ENCODE results near the gene TLE5. TPM values are rescaled to one million over a fixed set of nuclear protein-coding genes. Genes with fewer than 3 reads are reported as not detected.

TLE5 gene
- total and polyA plus RNA-seq, 10 of the 15 experiments (the other 5 are each of a cell fraction or from before 2014, with no cell fraction given) = 2.5 to 373 (median 154) TPM

DNA sequence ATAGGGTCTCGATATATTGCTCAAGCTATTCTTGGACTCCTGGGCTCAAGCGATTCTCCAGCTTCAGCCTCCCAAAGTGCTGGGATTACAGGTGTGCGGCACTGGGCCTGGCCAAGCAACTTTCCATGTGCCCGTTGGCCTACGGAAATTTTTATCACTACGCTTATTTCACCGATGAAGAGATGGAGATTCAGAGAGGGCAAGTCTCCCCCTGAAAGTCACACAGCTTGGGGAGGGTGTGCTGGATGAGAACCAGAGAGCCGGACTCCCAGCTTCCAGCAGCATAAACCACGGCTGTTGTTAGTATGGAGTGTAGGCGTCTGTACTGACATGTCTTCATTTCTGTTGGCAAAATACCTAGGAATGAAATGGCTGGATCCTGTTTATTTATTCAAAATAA, 20.0 kb upstream of the TLE5 start (continued):
- TF ChIP-seq, protein P1, sequence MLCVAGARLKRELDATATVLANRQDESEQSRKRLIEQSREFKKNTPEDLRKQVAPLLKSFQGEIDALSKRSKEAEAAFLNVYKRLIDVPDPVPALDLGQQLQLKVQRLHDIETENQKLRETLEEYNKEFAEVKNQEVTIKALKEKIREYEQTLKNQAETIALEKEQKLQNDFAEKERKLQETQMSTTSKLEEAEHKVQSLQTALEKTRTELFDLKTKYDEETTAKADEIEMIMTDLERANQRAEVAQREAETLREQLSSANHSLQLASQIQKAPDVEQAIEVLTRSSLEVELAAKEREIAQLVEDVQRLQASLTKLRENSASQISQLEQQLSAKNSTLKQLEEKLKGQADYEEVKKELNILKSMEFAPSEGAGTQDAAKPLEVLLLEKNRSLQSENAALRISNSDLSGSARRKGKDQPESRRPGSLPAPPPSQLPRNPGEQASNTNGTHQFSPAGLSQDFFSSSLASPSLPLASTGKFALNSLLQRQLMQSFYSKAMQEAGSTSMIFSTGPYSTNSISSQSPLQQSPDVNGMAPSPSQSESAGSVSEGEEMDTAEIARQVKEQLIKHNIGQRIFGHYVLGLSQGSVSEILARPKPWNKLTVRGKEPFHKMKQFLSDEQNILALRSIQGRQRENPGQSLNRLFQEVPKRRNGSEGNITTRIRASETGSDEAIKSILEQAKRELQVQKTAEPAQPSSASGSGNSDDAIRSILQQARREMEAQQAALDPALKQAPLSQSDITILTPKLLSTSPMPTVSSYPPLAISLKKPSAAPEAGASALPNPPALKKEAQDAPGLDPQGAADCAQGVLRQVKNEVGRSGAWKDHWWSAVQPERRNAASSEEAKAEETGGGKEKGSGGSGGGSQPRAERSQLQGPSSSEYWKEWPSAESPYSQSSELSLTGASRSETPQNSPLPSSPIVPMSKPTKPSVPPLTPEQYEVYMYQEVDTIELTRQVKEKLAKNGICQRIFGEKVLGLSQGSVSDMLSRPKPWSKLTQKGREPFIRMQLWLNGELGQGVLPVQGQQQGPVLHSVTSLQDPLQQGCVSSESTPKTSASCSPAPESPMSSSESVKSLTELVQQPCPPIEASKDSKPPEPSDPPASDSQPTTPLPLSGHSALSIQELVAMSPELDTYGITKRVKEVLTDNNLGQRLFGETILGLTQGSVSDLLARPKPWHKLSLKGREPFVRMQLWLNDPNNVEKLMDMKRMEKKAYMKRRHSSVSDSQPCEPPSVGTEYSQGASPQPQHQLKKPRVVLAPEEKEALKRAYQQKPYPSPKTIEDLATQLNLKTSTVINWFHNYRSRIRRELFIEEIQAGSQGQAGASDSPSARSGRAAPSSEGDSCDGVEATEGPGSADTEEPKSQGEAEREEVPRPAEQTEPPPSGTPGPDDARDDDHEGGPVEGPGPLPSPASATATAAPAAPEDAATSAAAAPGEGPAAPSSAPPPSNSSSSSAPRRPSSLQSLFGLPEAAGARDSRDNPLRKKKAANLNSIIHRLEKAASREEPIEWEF (IDR thresholded peaks at IDR 0.05; ENCODE audit: insufficient replicate concordance, low read depth, low read length) = no peak

DNA sequence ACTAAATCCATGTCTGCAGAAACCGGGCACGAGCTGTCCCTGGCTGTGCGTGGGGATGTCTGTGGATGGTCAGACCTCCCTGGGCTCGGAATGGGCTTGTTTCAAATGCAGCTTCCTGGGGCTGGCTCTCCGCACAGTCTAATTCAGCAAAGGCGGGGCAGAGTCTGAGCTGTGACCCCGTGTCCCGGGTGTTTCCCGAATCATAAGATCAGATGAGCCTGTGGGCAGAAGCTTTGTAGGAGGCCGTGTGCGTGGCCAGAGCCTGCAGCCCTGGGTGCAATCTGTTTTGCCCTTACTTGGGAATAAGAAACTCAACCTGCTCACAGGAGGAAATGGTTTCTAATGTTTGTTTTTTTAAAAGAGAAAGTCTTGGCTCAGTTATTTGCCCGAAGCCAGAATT, 18.0 kb upstream of the TLE5 start:
- no peaks in the 10 kb centered on the region for H3K9me3 ChIP-seq (replicated peaks; ENCODE audit: control insufficient read depth, insufficient read depth, low read length)
- ChIA-PET CTCF (interaction anchor here (1.1 to 2.4 kb wide), 5 partner anchors 24 to 172 kb away, joined by 3 to 18 read pairs (median 5); no protein-coding TSS in a partner anchor), POLR2A (no interaction called here), RAD21 (ENCODE audit: unreplicated experiment) (interaction anchor here (0.7 to 1.9 kb wide), 2 partner anchors 24 to 196 kb away, joined by 4 to 5 read pairs; no protein-coding TSS in a partner anchor), SMC1A (ENCODE audit: uncharacterized antibody, unreplicated experiment) (interaction anchor here (1.0 kb wide), 1 partner anchor 23 kb away, joined by 3 read pairs; no protein-coding TSS in a partner anchor)
- H3K79me2 ChIP-seq (ENCODE audit: control insufficient read depth, insufficient read depth, low read length) = no peaks in the 10 kb centered on the region
- intact Hi-C loops (cut with micrococcal nuclease; ENCODE audit: unreplicated experiment) (no loop called here), in situ Hi-C loops (cut with MboI) (no loop called here)
- ATAC-seq (no peak), FAIRE-seq (no peak), DNase-seq (ENCODE audit: low read depth, low spot score) (no peak)
- H3K4me3 ChIP-seq = no peak overlapping the region
- H3K36me3 ChIP-seq (ENCODE audit: control insufficient read depth in 2 of 2, insufficient read depth in 2 of 2, low read length in 1 of 2) = no peaks in the 10 kb centered on the region
- WGBS (ENCODE audit: insufficient coverage, insufficient replicate concordance, low lambda C conversion rate, missing lambda C conversion rate) = 56% methylated on average over 12 of the region's 12 CpGs
- H2AFZ ChIP-seq (ENCODE audit: control insufficient read depth, low read depth, low read length) = no peak overlapping the region
- no peak overlapping the region for H3K4me2 ChIP-seq (ENCODE audit: control insufficient read depth, insufficient read depth)
- no peak overlapping the region for H3K27ac ChIP-seq (ENCODE audit: control insufficient read depth, insufficient read depth)
- no peaks in the 10 kb centered on the region for H4K20me1 ChIP-seq (ENCODE audit: control insufficient read depth, insufficient read depth)
- BruUV-seq (replicated peaks) = no TSS peak
- no peaks in the 10 kb centered on the region for H3K4me1 ChIP-seq (ENCODE audit: control insufficient read depth, insufficient read depth, low read length)
- H3K9ac ChIP-seq (ENCODE audit: control insufficient read depth, insufficient read depth, low read length) = no peak overlapping the region
- TF ChIP-seq ZNF622 (IDR thresholded peaks at IDR 0.05) = no peak
- TF ChIP-seq ZBED1 (IDR thresholded peaks at IDR 0.05; ENCODE audit: borderline replicate concordance) = no peak
- TF ChIP-seq ZBTB40 (IDR thresholded peaks at IDR 0.05; ENCODE audit: borderline replicate concordance) = no peak
- no peak for TF ChIP-seq CHD1 (IDR thresholded peaks at IDR 0.05; ENCODE audit: low read depth, low read length)
- no peaks in the 10 kb centered on the region for H3K27me3 ChIP-seq (replicated peaks in 1 of 2; ENCODE audit: control insufficient read depth in 2 of 2, insufficient read depth in 2 of 2, low read length in 1 of 2)

All from GM12878 (cell line).